HepG2 (cell line): ENCODE data around the gene LY6G5B. TPM values are rescaled to one million over a fixed set of nuclear protein-coding genes. Genes with fewer than 3 reads are reported as not detected.

Experiments used
- HMGA1 ChIP-seq: sonication (generic); formaldehyde crosslinking; conservative IDR thresholded peaks from 2 replicates; pipeline ENCODE4 v1.4.0; 2020; ENCODE audit warnings: missing genetic modification reagents
- KLF12 ChIP-seq: sonication (generic); formaldehyde crosslinking; IDR thresholded peaks from 2 replicates; pipeline ENCODE4 v1.4.0; 2020; ENCODE audit warnings: missing genetic modification reagents, borderline replicate concordance
- MED8 ChIP-seq: sonication (generic); formaldehyde crosslinking; IDR thresholded peaks from 2 replicates; pipeline ENCODE4 v1.8.1; 2023; ENCODE audit warnings: mild to moderate bottlenecking, missing genetic modification reagents; ENCODE audit not compliant: insufficient replicate concordance
- SMARCC2 ChIP-seq: fragments of 450-650 bp; IDR thresholded peaks from 2 replicates; pipeline ENCODE4 v1.6.1; 2017; ENCODE audit warnings: antibody characterized with exemption, mild to moderate bottlenecking
- SMYD3 ChIP-seq: sonication (generic); formaldehyde crosslinking; IDR thresholded peaks from 2 replicates; pipeline ENCODE4 v1.8.1; 2023; ENCODE audit warnings: mild to moderate bottlenecking, missing genetic modification reagents
- SRSF1 ChIP-seq: fragments of 200-400 bp; formaldehyde crosslinking; optimal IDR thresholded peaks from 2 replicates; pipeline ENCODE3; 2017; ENCODE audit warnings: mild to moderate bottlenecking, low read depth, low read length, moderate library complexity
- WIZ ChIP-seq: sonication (generic); formaldehyde crosslinking; IDR thresholded peaks from 2 replicates; pipeline ENCODE4 v1.5.1; 2020; ENCODE audit warnings: mild to moderate bottlenecking, missing genetic modification reagents
- ZNF232 ChIP-seq: sonication (generic); formaldehyde crosslinking; IDR thresholded peaks from 2 replicates; pipeline ENCODE4 v1.4.0; 2020; ENCODE audit warnings: missing genetic modification reagents, borderline replicate concordance
- ZNF234 ChIP-seq: sonication (generic); formaldehyde crosslinking; conservative IDR thresholded peaks from 2 replicates; pipeline ENCODE4 v1.5.1; 2020; ENCODE audit warnings: mild to moderate bottlenecking, missing genetic modification reagents
- ZNF644 ChIP-seq: IDR thresholded peaks from 2 replicates; pipeline ENCODE4 v1.6.1; 2016; ENCODE audit warnings: low read depth
- polyA plus RNA-seq, 8 experiments: library from polyadenylated mRNA; depleted of rRNA in 3 of 8; stranded (reverse) in 7 of 8; unstranded in 1 of 8; fragments of >200 nt; fragmentation: Illumina TruSeq in 4 of 8; extraction: Trizol in 4 of 8; gene quantifications; 2 replicates each; pipeline versions ENCODE4 v1.2.1 to v1.2.3, GENCODE V29; 2011 to 2016; ENCODE audit warnings: low read depth in 4 of 8, missing spikeins in 1 of 8, mixed read lengths in 1 of 8; ENCODE audit not compliant: insufficient read depth in 1 of 8
- total RNA-seq, 5 experiments: library from RNA; depleted of rRNA; stranded (reverse); fragments of >200 nt; fragmentation: Illumina TruSeq; extraction: Trizol; gene quantifications; 2 replicates each; pipeline ENCODE4 v1.2.3, GENCODE V29; 2016; ENCODE audit warnings: low read depth in 1 of 5
- TF ChIP-seq, protein P1 (sequence below): sonication (generic); formaldehyde crosslinking; IDR thresholded peaks from 2 replicates; pipeline ENCODE4 v1.5.0; 2020; ENCODE audit warnings: missing genetic modification reagents, mild to moderate bottlenecking, borderline replicate concordance
- TF ChIP-seq, protein P2 (sequence below): sonication (generic); formaldehyde crosslinking; IDR thresholded peaks from 2 replicates; pipeline ENCODE4 v1.4.0; 2020; ENCODE audit warnings: missing genetic modification reagents, borderline replicate concordance
- TF ChIP-seq, protein P3 (sequence below): IDR thresholded peaks from 2 replicates; pipeline ENCODE4 v1.6.1; 2016; ENCODE audit warnings: mild to moderate bottlenecking
- TF ChIP-seq, protein P4 (sequence below): sonication (generic); formaldehyde crosslinking; IDR thresholded peaks from 2 replicates; pipeline ENCODE4 v1.4.0; 2020; ENCODE audit warnings: missing genetic modification reagents, borderline replicate concordance
- TF ChIP-seq, protein P5 (sequence below): IDR thresholded peaks from 2 replicates; pipeline ENCODE4 v1.6.1; 2016; ENCODE audit warnings: missing compliant biosample characterization, missing genetic modification reagents, borderline replicate concordance
- TF ChIP-seq, protein P6 (sequence below): sonication (generic); formaldehyde crosslinking; IDR thresholded peaks from 2 replicates; pipeline ENCODE4 v1.8.0; 2022; ENCODE audit warnings: mild to moderate bottlenecking, missing genetic modification reagents, borderline replicate concordance

The LY6G5B gene
- total and polyA plus RNA-seq, 2 of the 13 experiments (the other 11 are each of a cell fraction or from before 2014, with no cell fraction given): 7.8 to 15.7 TPM

DNA sequence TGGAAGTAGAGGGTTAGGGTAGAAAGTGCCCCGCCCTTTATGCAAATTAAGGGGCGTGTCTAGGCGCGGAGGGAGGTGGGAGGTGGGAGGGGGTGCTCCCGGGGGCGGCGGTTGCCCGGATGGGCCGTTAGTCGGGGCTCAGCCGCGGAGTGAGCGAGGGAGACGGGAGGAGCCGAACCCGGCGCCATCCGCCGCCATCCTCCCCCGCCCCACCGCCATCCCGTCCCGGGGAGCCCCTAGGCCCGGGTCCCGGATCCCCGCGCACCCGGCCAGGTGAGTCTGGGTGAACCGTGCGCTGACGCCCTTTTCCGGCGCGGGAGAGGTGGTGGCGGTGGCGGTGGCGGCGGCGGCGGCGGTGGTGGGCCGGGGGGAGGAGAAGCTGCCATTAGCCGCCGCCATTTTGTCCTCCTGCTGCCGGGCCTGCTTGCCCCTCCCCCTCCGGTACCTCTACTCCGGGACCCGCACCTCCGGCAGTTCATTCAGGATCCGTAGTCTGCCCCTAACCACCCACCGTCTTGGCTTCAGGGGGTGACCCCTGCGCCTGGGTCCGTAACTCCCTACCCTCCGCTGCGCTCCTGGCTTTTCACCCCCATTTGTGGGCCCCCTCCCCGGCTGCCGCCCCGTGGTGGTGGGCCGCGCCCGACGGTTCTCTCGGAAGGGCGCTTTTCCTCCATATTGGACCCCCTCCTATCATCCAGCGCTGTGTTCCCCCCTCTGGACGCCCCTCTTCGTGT lies 49.0 kb upstream of the LY6G5B start, which contains the start of gene PRRC2A (continued):
- TF ChIP-seq, protein P1, sequence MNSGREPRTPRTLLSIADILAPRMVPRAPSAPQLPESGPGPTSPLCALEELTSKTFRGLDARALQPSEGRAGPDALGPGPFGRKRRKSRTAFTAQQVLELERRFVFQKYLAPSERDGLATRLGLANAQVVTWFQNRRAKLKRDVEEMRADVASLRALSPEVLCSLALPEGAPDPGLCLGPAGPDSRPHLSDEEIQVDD (CRISPR knock-in tag): no peak
- TF ChIP-seq ZNF644 (CRISPR knock-in tag) (no peak), MED8 (CRISPR knock-in tag) (peak; percentile 42), KLF12 (peak; percentile 69; the same call in 1 of the 2 replicates), ZNF234 (CRISPR knock-in tag) (0 out of 2 replicates have a peak, but pooled peaks have one; percentile 89), SRSF1 (peak; percentile 61), SMARCC2 (no peak), ZNF232 (CRISPR knock-in tag) (peak; percentile 71; the same call in 1 of the 2 replicates), HMGA1 (CRISPR knock-in tag) (no peak), WIZ (no peak), SMYD3 (CRISPR knock-in tag) (no peak)
- TF ChIP-seq, protein P2, sequence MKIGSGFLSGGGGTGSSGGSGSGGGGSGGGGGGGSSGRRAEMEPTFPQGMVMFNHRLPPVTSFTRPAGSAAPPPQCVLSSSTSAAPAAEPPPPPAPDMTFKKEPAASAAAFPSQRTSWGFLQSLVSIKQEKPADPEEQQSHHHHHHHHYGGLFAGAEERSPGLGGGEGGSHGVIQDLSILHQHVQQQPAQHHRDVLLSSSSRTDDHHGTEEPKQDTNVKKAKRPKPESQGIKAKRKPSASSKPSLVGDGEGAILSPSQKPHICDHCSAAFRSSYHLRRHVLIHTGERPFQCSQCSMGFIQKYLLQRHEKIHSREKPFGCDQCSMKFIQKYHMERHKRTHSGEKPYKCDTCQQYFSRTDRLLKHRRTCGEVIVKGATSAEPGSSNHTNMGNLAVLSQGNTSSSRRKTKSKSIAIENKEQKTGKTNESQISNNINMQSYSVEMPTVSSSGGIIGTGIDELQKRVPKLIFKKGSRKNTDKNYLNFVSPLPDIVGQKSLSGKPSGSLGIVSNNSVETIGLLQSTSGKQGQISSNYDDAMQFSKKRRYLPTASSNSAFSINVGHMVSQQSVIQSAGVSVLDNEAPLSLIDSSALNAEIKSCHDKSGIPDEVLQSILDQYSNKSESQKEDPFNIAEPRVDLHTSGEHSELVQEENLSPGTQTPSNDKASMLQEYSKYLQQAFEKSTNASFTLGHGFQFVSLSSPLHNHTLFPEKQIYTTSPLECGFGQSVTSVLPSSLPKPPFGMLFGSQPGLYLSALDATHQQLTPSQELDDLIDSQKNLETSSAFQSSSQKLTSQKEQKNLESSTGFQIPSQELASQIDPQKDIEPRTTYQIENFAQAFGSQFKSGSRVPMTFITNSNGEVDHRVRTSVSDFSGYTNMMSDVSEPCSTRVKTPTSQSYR (CRISPR knock-in tag): peak; percentile 95
- TF ChIP-seq, protein P3, sequence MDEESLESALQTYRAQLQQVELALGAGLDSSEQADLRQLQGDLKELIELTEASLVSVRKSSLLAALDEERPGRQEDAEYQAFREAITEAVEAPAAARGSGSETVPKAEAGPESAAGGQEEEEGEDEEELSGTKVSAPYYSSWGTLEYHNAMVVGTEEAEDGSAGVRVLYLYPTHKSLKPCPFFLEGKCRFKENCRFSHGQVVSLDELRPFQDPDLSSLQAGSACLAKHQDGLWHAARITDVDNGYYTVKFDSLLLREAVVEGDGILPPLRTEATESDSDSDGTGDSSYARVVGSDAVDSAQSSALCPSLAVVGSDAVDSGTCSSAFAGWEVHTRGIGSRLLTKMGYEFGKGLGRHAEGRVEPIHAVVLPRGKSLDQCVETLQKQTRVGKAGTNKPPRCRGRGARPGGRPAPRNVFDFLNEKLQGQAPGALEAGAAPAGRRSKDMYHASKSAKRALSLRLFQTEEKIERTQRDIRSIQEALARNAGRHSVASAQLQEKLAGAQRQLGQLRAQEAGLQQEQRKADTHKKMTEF (CRISPR knock-in tag): peak; percentile 93
- TF ChIP-seq, protein P4, sequence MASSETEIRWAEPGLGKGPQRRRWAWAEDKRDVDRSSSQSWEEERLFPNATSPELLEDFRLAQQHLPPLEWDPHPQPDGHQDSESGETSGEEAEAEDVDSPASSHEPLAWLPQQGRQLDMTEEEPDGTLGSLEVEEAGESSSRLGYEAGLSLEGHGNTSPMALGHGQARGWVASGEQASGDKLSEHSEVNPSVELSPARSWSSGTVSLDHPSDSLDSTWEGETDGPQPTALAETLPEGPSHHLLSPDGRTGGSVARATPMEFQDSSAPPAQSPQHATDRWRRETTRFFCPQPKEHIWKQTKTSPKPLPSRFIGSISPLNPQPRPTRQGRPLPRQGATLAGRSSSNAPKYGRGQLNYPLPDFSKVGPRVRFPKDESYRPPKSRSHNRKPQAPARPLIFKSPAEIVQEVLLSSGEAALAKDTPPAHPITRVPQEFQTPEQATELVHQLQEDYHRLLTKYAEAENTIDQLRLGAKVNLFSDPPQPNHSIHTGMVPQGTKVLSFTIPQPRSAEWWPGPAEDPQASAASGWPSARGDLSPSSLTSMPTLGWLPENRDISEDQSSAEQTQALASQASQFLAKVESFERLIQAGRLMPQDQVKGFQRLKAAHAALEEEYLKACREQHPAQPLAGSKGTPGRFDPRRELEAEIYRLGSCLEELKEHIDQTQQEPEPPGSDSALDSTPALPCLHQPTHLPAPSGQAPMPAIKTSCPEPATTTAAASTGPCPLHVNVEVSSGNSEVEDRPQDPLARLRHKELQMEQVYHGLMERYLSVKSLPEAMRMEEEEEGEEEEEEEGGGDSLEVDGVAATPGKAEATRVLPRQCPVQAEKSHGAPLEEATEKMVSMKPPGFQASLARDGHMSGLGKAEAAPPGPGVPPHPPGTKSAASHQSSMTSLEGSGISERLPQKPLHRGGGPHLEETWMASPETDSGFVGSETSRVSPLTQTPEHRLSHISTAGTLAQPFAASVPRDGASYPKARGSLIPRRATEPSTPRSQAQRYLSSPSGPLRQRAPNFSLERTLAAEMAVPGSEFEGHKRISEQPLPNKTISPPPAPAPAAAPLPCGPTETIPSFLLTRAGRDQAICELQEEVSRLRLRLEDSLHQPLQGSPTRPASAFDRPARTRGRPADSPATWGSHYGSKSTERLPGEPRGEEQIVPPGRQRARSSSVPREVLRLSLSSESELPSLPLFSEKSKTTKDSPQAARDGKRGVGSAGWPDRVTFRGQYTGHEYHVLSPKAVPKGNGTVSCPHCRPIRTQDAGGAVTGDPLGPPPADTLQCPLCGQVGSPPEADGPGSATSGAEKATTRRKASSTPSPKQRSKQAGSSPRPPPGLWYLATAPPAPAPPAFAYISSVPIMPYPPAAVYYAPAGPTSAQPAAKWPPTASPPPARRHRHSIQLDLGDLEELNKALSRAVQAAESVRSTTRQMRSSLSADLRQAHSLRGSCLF (CRISPR knock-in tag): no peak
- TF ChIP-seq, protein P5, sequence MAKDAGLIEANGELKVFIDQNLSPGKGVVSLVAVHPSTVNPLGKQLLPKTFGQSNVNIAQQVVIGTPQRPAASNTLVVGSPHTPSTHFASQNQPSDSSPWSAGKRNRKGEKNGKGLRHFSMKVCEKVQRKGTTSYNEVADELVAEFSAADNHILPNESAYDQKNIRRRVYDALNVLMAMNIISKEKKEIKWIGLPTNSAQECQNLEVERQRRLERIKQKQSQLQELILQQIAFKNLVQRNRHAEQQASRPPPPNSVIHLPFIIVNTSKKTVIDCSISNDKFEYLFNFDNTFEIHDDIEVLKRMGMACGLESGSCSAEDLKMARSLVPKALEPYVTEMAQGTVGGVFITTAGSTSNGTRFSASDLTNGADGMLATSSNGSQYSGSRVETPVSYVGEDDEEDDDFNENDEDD (CRISPR knock-in tag): 0 out of 2 replicates have a peak, but pooled peaks have one; percentile 16
- TF ChIP-seq, protein P6, sequence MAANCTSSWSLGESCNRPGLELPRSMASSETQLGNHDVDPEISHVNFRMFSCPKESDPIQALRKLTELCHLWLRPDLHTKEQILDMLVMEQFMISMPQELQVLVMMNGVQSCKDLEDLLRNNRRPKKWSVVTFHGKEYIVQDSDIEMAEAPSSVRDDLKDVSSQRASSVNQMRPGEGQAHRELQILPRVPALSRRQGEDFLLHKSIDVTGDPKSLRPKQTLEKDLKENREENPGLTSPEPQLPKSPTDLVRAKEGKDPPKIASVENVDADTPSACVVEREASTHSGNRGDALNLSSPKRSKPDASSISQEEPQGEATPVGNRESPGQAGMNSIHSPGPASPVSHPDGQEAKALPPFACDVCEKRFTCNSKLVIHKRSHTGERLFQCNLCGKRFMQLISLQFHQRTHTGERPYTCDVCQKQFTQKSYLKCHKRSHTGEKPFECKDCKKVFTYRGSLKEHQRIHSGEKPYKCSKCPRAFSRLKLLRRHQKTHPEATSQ (CRISPR knock-in tag): no peak; the same call in 1 of the 2 replicates
